NCI-H146 treated with DMSO at 0.1 percent for 48 hours (cell line): Measurements from ENCODE around the gene SEMA6D.

Source experiments
- DNase-seq: peaks from one replicate; lab custom pipeline; 2025; ENCODE audit not compliant: unreplicated experiment; lab: John Stamatoyannopoulos, UW

The SEMA6D gene

DNA sequence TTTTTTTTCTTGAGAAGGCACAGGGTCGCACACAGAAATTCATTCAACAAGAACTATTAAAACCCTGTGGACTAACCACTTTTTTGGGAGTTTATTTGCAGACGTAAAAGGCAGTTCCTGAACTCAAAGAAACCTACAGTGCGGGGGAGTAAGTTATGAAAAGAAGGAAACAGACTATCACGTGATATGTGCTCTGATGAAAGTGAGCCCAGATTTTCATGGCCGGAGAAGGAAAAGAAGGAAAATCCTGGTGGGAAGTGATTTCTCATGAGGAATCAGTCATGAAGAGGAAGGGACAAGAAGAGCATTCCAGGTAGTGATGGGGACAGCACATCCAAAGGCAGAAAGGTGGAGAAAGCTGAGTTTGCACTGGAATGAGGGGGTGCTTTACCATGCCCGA, 26.1 kb downstream of the SEMA6D start:
- no peak for DNase-seq

DNA sequence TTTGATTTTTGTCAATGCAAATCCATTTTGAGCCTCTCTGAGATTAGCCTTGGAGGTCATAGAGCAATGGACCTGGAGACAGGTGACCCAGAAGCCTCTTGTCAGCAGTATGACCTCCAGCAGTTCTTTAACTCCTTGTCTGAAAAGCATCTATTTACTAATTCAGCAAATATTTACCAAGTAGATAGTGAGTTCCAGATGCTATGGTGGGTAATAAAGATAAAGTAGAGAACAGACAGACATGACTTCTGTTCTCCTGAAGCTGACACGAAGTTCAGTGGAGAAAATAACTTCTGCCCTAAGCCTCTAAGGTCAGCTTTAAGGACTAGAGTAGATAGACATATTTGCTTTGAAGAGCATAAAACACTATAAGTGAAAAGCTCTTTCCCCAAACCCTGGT, 26.6 kb downstream of the SEMA6D start:
- no peak for DNase-seq

DNA sequence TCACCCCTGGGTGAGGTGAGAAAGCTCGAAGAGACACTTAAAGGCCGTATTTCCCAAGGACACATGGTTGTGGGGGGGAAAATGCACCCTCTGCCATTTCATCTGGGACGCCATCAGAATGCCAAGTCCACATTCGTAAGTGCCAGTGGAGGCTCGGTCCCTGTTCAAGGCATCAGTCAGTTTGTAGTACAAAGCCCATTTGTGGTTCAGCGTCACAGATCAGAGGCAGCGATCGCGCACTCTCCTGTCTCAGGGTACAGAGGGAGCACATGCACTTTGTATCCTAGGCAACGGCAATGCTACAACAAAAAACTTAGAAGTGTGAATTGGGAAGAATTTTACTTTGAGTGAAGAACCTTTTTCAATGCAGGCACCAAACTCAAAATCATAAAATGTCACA, 27.2 kb downstream of the SEMA6D start:
- DNase-seq, result no peak

DNA sequence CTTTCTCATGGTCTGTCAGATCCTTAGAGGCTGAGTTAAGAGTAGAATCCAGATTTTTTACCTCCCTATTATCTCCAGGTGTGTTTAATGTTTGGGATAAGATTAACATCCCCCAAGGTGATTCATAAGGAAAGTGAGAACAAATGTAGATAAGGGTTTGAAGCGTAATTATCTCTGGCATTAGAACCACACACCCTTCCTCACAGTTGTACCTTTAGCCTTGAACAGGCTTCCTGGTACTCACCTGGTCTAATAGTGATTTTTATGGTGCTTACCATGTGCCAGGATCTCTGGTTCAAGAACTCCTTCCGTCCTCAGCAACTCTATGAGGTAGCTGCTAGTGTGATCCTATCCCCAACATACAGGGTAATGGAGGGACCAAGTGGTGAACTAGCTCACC, 27.7 kb downstream of the SEMA6D start:
- no peak for DNase-seq

DNA sequence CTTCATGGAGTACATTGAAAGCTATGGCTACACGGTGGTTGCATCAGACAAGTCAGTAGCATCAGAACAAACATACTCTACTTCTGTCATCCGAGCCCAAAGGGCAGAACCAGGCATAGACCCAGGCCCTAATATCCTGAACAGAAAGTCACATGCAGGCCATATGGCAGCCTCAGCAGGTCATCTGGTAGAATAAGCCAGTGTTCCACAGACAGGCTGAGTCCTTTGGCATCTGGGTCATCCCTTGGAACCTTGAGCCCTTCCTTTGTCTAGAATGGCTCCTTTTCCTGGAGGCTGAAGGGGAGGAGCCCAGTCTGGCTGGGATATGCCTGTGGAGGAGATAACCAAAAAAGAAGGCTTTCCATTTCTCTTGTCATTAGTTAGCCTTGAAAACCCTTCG, 29.2 kb downstream of the SEMA6D start:
- no peak for DNase-seq

DNA sequence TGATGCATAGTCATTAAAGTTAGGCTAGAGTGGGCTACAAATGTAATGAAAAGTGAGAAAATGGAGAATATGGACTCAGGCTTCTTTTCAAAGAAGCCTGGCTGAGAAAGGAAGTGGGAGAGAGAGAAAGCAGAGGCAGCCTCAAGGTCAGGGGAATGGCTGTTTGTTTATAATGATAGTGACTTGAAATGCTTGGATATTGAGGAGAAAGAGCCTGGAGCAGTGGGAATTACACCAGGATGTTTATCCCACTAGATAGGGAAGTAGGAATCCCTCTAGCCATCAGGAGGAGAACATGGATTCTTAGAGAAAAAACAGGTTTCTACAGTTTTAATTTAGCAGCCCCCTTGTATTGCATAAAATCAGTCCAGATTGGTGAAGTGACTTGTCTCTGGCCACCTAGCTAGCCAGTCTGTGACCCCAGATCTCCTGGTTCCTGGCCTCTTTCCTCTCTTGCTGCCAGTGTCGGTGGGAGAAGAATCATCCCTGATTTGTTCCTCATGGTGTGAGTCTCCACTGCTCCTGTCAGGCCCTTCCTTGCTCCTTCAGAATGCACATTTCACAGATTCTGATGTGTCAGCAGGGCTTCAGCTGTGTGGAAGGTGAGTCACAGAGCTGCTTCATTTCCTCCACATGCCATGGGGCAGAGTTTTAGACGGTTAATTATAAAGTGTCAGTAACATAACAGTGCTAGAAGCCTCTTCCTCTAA, 32.9 kb downstream of the SEMA6D start:
- no peak for DNase-seq

DNA sequence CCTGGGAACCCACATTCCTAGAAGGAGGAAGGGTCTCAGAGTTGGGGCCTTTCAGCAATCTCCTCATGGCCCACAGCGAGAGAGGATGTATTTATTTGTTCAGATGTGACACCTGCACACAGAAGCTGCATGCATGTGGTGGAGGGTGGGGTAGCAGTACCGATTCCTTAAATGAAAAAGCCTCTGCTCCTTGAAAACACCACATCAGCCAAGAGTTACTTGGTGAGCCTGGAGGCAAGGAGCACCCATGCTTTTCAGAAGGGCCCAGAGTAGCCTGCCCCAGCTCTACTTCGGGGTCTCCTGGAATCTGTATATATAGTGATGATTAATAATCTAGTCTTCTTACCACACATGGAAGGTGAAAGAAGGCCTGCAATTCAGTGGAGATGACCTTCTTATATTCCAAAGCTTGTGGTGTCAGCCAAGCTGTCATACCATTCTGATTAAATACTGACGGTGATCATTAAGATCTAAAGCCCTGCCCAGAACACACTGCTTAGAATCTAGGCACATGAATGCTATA, 33.5 kb downstream of the SEMA6D start:
- no peak for DNase-seq

DNA sequence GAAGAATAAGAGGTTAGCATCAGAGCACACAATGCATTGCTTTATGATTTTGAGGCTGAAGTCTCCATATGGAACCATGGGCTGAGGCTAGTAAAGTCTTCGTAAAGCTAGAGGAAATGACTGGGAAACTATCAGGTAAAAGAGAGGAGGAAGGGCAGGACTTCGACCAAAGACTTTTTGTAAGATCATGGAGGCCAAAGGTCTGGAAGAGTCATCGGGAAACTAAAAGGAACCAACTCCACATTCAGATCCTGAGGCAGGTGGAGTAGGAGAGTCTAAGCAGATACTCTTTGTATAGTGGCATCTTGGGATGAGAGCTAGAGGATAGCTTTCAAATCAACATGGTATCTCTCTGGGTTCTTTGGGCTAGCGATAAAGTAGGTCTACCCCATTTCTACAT, 36.3 kb downstream of the SEMA6D start:
- DNase-seq, result no peak

DNA sequence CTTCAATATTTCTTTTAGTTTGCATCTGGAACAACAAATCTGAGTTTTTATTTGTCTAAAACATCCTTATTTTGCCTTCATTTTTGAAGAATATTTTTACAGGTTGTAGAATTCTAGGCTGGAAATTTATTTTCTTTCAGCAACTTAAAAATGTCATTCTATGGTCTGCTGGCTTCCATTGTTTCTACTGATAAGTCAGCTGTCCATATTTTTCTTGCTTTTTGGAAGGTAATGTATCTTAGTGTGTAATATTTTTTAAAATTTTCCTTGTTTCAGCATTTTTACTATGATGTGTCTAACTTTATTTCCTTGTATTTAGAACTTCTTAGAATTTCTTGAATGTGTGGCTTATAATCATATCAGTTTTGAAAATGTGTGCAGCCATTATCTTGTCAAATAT, 37.0 kb downstream of the SEMA6D start:
- DNase-seq, result no peak

DNA sequence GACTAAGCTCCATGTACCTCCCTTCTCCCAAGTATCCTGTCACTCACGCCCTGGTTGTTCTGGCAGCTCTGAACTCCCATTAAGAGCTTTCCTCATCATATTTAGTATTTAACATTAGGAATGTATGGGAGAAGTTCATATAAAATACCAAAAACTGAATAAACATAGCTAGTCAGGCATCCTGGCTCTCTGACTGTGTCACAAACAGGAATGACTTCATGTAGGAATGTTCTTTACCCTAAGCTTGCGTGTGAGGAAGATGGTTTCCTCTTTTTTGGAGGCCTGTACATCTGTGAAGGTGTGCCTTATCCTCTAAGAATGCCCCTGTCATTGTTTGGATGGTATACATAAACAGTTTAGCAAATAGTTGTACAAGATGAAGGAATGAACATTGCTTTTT, 38.6 kb downstream of the SEMA6D start:
- DNase-seq, result no peak

DNA sequence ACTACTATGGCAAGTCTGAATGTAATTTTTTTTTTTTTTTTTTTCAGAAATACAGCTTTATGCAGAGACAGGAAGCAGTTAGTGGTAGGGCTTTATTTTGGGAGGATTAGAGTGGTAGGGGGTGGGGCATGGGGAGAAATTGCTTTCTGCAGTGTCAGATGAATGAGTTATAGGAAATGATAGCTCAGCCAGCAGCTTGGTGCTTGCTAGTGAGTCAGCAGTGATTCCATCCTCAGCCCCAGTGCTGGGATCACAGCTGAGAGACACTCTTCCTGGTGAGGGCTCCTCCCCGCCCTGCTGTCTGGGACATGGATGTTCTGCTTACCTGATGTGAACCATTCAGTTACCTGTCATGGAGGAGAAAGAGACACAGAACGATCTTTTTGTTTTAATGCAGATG, 39.6 kb downstream of the SEMA6D start:
- no peak for DNase-seq

DNA sequence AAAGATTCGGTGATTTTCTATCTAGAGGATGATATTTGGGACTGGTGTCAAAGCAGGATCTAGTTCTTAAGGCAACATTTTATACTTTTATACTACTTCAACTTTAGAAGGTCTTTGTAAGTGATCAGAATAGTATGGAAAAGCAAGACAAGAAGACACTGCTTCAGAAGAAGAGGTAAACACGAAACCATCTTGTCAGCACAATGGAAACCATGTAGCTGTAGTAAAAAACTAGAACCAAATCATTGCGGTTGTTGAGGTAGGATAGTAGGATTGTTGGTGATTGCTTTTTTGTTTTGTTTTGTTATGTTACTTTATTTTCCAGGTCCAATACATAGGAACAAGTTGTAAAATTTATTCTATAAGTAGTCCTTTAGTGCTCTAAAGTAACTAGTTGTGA, 40.0 kb downstream of the SEMA6D start:
- no peak for DNase-seq

DNA sequence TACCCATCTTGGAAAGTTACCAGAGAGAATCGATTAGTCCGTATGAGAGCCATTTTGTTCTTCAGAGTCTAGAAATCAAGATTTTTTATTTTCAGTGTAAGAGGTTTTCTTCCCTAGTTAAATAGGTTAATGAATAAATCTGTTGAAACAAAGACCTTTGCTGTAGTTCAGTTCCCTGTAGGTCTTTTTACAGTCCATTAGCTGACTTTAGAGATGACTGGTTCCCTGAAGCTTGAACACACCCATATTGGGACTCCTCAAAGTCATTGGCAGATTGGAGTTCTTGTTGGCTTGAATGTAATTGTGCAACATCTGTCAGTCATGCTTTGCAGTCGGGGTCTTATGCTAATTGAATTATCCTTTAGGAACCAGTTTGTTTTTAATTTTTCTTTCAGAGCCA, 45.3 kb downstream of the SEMA6D start:
- no peak for DNase-seq

DNA sequence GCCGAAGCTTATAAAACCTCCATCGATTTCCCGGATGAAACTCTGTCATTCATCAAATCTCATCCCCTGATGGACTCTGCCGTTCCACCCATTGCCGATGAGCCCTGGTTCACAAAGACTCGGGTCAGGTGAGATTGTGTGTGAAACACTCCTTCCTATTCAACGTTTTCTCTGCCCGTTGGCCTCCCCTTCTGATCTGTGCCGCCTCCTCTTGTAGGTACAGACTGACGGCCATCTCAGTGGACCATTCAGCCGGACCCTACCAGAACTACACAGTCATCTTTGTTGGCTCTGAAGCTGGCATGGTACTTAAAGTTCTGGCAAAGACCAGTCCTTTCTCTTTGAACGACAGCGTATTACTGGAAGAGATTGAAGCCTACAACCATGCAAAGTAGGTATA, 47.4 kb downstream of the SEMA6D start:
- no peak for DNase-seq

DNA sequence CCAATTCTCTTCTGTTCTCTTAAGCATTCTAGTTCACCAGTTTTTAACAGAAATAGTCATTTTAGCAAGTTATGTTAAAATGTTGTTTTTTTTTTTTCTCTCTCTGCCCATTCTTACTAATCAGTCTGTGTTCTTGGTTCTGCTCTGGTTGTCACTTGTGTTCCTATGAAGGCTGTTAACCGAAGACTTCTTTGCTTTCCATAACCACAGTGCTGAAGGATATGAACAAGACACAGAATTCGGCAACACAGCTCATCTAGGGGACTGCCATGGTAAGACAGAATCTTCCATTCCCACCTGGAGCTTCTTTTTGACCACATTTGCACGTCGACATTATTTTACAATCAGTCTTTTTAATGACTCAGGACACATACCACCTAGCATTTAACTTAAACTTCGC, 49.1 kb downstream of the SEMA6D start:
- DNase-seq, result no peak

DNA sequence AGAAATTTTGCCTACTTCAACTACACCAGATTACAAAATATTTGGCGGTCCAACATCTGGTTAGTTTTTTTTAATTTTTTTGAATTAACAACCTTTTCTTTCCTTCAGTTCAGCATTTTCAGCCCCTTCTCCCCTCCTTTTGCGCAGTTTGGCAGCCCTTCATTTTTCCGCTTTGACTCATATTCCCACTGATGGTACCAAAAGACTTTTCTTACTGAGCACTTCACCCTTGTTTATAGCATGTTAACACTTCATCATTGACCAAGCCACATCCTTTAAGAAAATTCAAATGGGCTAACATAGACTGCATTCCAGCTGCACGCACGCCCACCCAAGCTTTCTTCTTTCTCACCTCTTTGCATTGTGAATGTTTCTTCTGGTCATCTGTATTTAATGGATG, 49.7 kb downstream of the SEMA6D start:
- DNase-seq, result no peak

DNA sequence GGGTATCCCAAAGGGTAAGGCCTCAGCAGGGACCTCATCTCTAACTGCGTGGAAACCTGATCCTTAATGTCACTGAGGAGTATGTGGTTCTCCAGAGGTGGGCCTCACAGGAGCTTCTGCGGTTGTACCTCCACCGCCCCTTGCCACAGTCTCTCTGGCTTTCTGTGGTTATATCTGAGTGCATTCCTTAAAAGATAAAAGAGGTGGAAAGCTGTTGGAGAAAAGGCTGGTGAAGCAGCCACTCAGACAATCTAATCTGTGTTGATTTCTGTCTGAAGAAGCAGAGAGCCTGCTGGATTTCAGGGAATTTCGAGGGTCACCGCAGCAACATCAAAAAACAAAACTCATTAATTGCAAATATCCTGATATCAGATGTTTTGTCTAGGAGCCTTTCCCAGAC, 51.4 kb downstream of the SEMA6D start:
- no peak for DNase-seq

DNA sequence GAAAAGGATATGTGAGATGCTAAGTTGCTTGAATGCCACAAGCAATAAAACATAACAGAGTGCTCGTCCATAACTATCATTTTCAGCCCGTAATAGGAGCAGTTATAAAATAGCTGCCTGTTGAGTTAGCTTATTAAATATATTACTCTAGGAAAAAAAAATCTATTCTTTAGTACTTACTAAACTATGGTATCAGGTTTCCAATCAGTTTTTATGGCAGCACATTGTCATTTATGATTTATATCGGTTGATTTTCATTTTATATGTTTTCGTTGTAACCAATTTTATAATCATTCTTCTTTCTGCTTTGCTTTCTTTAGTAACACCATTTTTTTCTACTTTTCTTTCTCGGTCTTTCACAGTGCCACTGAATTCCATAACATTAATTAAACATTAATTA, 51.9 kb downstream of the SEMA6D start:
- DNase-seq, result no peak

DNA sequence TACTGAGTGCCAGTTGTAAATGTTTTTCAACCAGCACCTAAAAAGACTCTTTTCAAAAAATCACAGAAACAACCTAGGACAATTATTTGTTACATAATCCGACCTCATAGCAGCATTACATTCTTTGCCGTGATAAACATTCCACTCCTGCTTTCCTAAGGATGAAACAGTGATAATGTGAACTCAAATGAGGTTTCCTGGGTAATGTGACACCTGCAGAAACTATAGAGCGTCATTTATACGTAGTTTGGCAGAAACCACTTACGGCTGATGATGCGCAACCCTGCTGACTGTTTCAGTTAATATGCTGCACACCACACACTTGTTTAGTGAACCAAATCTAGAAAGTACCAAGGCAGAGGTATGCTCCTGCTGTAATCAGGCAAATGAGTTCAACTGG, 55.8 kb downstream of the SEMA6D start:
- DNase-seq, result no peak

DNA sequence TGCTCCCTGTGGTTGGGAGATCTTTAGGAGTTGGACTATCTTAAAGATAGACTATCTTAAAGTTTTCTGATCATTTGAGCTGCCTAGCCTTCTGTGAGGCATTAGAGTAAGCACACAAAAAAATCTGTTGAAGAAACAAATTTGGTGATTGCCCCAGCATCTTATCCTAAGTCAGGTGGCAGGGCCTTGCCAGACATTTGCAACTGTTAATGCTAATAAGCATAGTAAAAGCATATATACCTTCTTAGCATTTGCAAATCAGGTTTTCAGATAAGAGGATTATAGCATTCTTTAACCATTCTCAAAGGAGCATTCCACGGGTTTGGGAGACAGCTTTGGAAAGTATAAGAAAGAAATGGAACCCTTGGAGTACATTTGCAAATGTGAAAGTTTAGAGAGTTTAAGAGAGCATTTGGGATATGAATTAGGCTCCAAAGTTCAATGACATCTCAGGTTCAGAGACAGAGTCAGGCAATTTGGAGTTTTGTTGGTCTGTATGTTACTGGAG, 61.0 kb downstream of the SEMA6D start:
- no peak for DNase-seq

DNA sequence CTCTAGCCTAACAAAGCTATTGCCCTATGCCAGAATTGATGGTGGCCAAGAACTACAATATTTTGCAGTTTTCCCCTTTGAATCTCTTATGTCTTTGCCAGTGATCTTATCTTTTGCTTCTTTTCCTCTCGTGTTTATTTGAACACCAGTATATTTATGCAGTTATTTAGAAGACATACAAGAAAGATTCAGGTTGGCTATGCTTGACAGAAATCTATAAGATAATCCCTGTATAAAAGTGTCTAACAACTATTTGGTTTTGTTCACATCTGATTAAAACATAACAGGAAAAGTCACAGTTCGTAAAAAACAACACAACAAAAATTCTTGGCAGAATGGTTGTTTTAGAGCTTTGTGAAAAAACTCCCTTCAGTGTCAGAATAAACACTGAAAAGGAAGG, 63.7 kb downstream of the SEMA6D start:
- DNase-seq, result no peak

DNA sequence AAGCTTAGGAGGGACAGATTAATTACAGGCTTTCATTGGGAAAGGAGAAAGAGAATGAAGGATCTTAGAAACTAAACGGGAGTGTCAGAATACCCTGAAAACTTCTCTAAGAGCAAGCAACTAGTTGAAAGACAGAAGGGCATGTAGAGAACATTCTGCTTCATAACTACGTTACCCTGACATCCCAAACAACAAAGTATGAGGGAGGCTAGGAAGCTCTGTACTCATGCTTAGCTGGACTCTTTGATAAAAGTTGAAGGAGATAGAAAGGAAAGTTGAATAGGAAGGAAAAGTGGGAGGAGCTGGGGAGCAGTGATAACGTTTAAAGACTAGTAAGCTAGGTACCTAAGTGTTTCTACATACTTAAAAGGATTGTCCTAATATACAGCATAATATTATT, 64.2 kb downstream of the SEMA6D start:
- no peak for DNase-seq

DNA sequence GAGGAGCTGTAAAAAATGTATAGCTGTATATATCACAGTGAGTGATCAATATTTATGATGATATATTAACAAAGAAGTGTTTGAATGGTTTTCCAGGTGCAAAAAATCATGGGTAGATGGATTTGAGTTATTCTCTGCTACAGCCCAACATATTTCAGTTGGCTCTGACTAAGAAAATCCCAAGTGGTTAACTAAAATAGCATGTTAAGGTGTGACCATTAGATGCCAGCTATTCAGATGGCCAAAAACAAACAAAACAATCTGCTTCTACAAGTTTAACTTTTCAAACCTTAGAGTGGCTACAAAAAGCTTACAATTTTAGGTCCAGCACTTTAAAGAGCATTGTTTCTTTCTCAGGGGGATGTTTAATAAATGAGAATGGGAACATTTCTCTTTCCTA, 67.5 kb downstream of the SEMA6D start:
- no peak for DNase-seq
